Smooth muscle cell (in vitro differentiated cells): ENCODE measurements around the gene FRMD6. TPM values are rescaled to one million over a fixed set of nuclear protein-coding genes. Genes with fewer than 3 reads are reported as not detected.
"Not testable (repeated sequence)": the region's sequence is repeated elsewhere in the genome, so short reads cannot be mapped to it uniquely, and the experiment has no call there.

Experiments used
- DNase-seq: peaks from one replicate; lab custom pipeline; 2025; ENCODE audit not compliant: unreplicated experiment; lab: John Stamatoyannopoulos, UW
- H2AFZ ChIP-seq: fragments of 200-600 bp; sonication (generic); 2 replicates; pipeline ENCODE4 v1.6.0; 2016; ENCODE audit warnings: antibody characterized with exemption, low read depth, mild to moderate bottlenecking
- H3F3A ChIP-seq: fragments of 200-600 bp; sonication (generic); 2 replicates; pipeline ENCODE4 v1.6.0; 2017; ENCODE audit warnings: antibody characterized with exemption, low read depth
- H3K27ac ChIP-seq: fragments of 200-600 bp; sonication (generic); 2 replicates; pipeline ENCODE4 v1.5.1; 2016; ENCODE audit warnings: low read depth, mild to moderate bottlenecking
- H3K27me3 ChIP-seq: fragments of 200-600 bp; sonication (generic); 2 replicates; pipeline ENCODE4 v1.6.1; 2016; ENCODE audit warnings: low read depth, mild to moderate bottlenecking
- H3K36me3 ChIP-seq: fragments of 200-600 bp; sonication (generic); 2 replicates; pipeline ENCODE4 v1.5.1; 2016; ENCODE audit warnings: low read depth
- H3K4me1 ChIP-seq: fragments of 200-600 bp; sonication (generic); 2 replicates; pipeline ENCODE4 v1.5.1; 2016; ENCODE audit warnings: low read depth
- H3K4me2 ChIP-seq: fragments of 200-600 bp; sonication (generic); 2 replicates; pipeline ENCODE4 v1.6.0; 2016; ENCODE audit warnings: mild to moderate bottlenecking
- H3K4me3 ChIP-seq: fragments of 200-600 bp; sonication (generic); 2 replicates; pipeline ENCODE4 v1.5.1; 2016; ENCODE audit warnings: mild to moderate bottlenecking
- H3K79me2 ChIP-seq: fragments of 200-600 bp; sonication (generic); 2 replicates; pipeline ENCODE4 v1.6.0; 2016; ENCODE audit warnings: low read depth, mild to moderate bottlenecking
- H3K9ac ChIP-seq: fragments of 200-600 bp; sonication (generic); 2 replicates; pipeline ENCODE4 v1.6.0; 2016; ENCODE audit warnings: low read depth
- H3K9me3 ChIP-seq: fragments of 200-600 bp; sonication (generic); replicated peaks from 2 replicates; pipeline ENCODE4 v1.5.1; 2016; ENCODE audit warnings: low read depth
- H4K20me1 ChIP-seq: fragments of 200-600 bp; sonication (generic); 2 replicates; pipeline ENCODE4 v1.6.0; 2016; ENCODE audit warnings: low read depth
- CTCF ChIP-seq: fragments of 200-600 bp; sonication (generic); IDR thresholded peaks from 2 replicates; pipeline ENCODE4 v1.5.1; 2017; ENCODE audit warnings: borderline replicate concordance, mild to moderate bottlenecking, antibody characterized with exemption; ENCODE audit not compliant: insufficient read depth, poor library complexity, severe bottlenecking
- WGBS: methylation state at CpG from one replicate; pipeline ENCODE4 v1.1.7; 2016; ENCODE audit warnings: low lambda C conversion rate; 5-methylcytosine and 5-hydroxymethylcytosine counted together
- polyA plus RNA-seq: library from polyadenylated mRNA; unstranded; fragments of >200 nt; fragmentation: Nextera tagmentation; extraction: Ambion mirVana; gene quantifications from 2 replicates; pipeline ENCODE4 v1.2.1, GENCODE V29; 2016
- total RNA-seq: library from RNA; depleted of rRNA; stranded (reverse); fragments of >200 nt; gene quantifications from 2 replicates; pipeline ENCODE4 v1.2.3, GENCODE V29; 2014

Gene FRMD6
- total and polyA plus RNA-seq, 2 experiments from 2014 or later = 254 to 564 TPM

DNA sequence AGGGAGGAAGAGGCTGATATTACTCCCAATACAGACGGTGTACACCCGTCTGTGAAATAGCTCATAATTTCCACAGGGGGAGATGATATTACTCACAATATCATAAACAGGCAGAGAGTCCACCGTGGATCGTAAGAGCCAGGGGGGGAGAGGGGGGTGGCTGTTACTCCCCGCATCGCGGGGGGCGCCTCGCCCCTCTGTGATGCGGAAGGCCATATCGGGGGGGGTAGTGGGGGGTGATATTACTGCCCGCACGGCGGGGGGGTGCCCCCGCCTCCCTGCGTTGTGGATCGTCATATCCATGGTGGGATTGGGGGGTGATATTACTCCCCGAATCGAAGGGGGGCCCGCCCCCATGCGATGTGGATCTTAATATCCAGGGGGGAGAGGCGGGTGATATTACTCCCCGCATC is 91.9 kb downstream of the FRMD6 start:
- no peaks in the 10 kb centered on the region for H3K79me2 ChIP-seq
- H3F3A ChIP-seq = no peaks in the 10 kb centered on the region
- no peak for TF ChIP-seq CTCF
- H2AFZ ChIP-seq = no peak overlapping the region
- H3K36me3 ChIP-seq = no peaks in the 10 kb centered on the region
- H3K9ac ChIP-seq = no peak overlapping the region
- no peaks in the 10 kb centered on the region for H3K9me3 ChIP-seq
- no peak overlapping the region for H3K27ac ChIP-seq
- no peaks in the 10 kb centered on the region for H4K20me1 ChIP-seq
- H3K27me3 ChIP-seq = no peaks in the 10 kb centered on the region
- no peaks in the 10 kb centered on the region for H3K4me1 ChIP-seq
- no peak for DNase-seq
- H3K4me2 ChIP-seq = no peak overlapping the region
- WGBS = 86% methylated on average over 19 of the region's 23 CpGs
- H3K4me3 ChIP-seq = no peak overlapping the region

DNA sequence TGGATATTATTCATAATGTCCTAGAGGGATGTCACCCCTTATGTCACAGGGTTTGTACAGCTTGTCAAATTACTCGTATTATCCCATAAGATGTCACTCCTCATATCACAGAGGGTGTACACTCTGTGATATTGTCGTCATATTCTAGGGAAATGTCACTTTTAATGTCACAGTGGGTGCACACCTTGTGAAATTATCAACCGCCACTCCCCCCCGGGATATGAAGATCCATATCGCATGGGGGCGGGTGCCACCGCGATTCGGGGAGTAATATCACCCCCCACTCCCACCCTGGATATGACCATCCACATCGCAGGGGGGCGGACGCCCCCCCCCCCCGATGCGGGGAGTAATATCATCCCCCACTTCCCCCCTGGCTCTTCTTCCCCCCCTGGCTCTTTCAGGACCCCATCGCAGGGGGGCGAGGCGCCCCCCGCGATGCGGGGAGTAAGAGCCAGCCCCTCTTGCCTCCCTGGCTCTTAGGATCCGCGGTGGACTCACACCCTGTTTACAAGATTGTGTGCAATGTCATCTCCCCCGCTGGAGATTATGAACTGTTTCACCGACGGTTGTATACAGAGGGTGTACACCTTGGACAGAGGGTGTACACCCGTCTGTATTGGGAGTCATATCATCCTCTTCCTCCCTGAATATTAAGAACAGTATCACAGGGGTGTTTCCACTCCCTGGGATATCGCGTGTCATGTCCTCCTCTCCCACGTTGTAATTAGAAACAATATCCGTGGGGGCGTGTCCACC is 92.8 kb downstream of the FRMD6 start:
- DNase-seq = no peak
- no peak overlapping the region for H3K4me3 ChIP-seq
- H3K36me3 ChIP-seq = no peaks in the 10 kb centered on the region
- TF ChIP-seq CTCF = no peak
- H3F3A ChIP-seq = no peaks in the 10 kb centered on the region
- no peak overlapping the region for H2AFZ ChIP-seq
- no peak overlapping the region for H3K4me2 ChIP-seq
- no peaks in the 10 kb centered on the region for H3K27me3 ChIP-seq
- no peaks in the 10 kb centered on the region for H4K20me1 ChIP-seq
- no peak overlapping the region for H3K9ac ChIP-seq
- no peaks in the 10 kb centered on the region for H3K9me3 ChIP-seq
- 83% methylated on average over 24 of the region's 31 CpGs for WGBS
- no peak overlapping the region for H3K27ac ChIP-seq
- no peaks in the 10 kb centered on the region for H3K79me2 ChIP-seq
- no peaks in the 10 kb centered on the region for H3K4me1 ChIP-seq

- H3K27me3 ChIP-seq, H3K27ac ChIP-seq, H3F3A ChIP-seq, H3K4me2 ChIP-seq, H3K4me1 ChIP-seq, H4K20me1 ChIP-seq, DNase-seq, H3K4me3 ChIP-seq, H2AFZ ChIP-seq, H3K9ac ChIP-seq, H3K79me2 ChIP-seq, H3K9me3 ChIP-seq, H3K36me3 ChIP-seq: not testable (repeated sequence)
- 87% methylated on average over 25 of the region's 25 CpGs for WGBS
These were observed 95.1 kb downstream of the FRMD6 start for GRCh38 chr14:51746823-51747222.

GRCh38 chr14:51750542-51750941 is 98.8 kb downstream of the FRMD6 start:
- no peaks in the 10 kb centered on the region for H3K27me3 ChIP-seq
- TF ChIP-seq CTCF = no peak
- H2AFZ ChIP-seq = no peak overlapping the region
- H3K9ac ChIP-seq = no peak overlapping the region
- no peak overlapping the region for H3K4me2 ChIP-seq
- no peaks in the 10 kb centered on the region for H3K79me2 ChIP-seq
- H3K36me3 ChIP-seq = no peaks in the 10 kb centered on the region
- no peak for DNase-seq
- no peak overlapping the region for H3K27ac ChIP-seq
- no peaks in the 10 kb centered on the region for H3K4me1 ChIP-seq
- 79% methylated on average over 13 of the region's 13 CpGs for WGBS
- no peak overlapping the region for H3K4me3 ChIP-seq
- H3K9me3 ChIP-seq = no peaks in the 10 kb centered on the region
- H3F3A ChIP-seq = no peaks in the 10 kb centered on the region
- H4K20me1 ChIP-seq = no peaks in the 10 kb centered on the region

DNA sequence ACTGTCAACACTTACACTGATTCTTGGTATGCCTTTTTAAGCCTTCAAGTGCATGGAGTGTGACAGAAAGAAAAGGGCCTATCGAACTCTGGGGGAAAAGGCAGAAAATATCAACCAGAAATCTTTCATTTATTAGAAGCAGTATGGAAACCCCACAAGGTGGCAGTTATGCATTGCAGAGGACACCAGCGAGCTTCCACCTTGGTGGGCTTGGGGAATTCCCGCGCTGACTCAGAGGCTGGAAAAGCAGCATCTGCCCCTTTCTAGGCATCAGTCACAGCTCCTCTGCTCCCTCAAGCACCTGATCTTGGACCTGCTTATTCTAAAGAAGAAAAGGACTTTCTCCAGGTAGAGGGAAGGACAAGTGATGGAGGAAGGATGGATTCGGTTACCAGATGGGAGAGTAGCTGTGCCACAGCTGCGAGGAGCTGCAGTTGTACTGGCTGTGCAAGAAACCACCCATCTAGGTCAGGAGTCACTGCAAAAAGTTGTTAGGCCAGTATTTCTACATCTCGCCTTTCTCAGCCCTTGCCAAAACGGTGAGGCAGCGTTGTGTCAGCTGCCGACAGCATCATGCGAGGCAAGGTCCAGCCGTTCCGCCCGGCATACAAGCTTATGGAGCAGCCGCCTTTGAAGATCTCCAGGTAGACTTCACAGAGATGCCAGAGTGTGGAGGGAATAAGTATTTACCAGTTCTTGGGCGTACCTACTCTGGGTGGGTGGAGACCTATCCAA is 100.1 kb downstream of the FRMD6 start:
- H3K79me2 ChIP-seq, H2AFZ ChIP-seq, H3K4me2 ChIP-seq, H3K9ac ChIP-seq, H3K4me1 ChIP-seq, H3K9me3 ChIP-seq, H4K20me1 ChIP-seq, DNase-seq, H3K4me3 ChIP-seq, H3K27ac ChIP-seq, H3K36me3 ChIP-seq, H3K27me3 ChIP-seq, H3F3A ChIP-seq: not testable (repeated sequence)
- 66% methylated on average over 16 of the region's 16 CpGs for WGBS

DNA sequence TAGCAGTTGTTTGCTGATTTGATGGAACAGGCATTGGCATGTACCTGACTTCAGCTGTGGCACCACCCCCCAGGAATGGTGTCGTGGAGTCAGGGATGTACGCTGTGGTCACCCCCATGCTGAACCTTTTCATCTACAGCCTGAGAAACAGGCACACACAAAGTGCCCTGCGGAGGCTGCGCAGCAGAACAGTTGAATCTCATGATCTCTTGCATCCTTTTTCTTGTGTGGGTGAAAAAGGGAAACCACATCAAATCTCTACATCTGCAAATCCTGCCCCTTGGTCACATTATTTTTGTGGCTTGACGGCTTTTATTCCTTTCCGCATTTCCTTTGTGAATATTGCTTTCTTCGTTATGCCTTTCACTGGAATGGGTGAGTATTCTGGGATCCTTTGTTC is 106.0 kb downstream of the FRMD6 start:
- not testable (repeated sequence) for H2AFZ ChIP-seq, DNase-seq, H3F3A ChIP-seq, H3K4me3 ChIP-seq, H3K27me3 ChIP-seq, H4K20me1 ChIP-seq, H3K9ac ChIP-seq, H3K27ac ChIP-seq, H3K4me1 ChIP-seq, H3K9me3 ChIP-seq, H3K79me2 ChIP-seq, H3K4me2 ChIP-seq, H3K36me3 ChIP-seq
- 83% methylated on average over 7 of the region's 7 CpGs for WGBS
